B cell (primary cell): Measurements from ENCODE around the gene CACNB4.

Experiments
- EZH2 ChIP-seq: IDR thresholded peaks from 2 replicates; pipeline ENCODE4 v1.6.1; 2012; ENCODE audit warnings: borderline replicate concordance, low read depth, mild to moderate bottlenecking, moderate library complexity, low read length; ENCODE audit not compliant: insufficient read depth, poor library complexity, severe bottlenecking
- TF ChIP-seq, protein P1 (sequence below): fragments of 200-600 bp; IDR thresholded peaks from one replicate; pipeline ENCODE4 v1.8.0; 2022; ENCODE audit warnings: antibody characterized with exemption, mild to moderate bottlenecking

DNA sequence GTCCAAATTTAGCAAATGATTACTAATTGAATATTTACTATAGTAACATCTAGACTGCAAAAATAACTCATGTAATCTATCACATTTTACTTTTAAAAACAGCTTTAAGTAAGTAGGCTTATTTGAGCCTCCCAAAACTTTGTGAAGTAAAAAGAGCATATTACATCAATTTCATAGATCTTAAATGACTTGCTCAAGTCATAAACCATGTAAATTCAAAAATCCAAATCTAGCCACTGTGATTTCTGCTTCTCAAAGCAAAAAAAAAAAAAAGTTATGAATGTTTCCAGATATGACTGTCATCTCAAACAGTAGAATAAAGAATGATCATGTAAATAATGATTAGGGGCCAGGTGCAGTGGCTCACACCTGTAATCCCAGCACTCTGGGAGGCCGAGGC lies 37.5 kb downstream of the CACNB4 start:
- TF ChIP-seq, protein P1, sequence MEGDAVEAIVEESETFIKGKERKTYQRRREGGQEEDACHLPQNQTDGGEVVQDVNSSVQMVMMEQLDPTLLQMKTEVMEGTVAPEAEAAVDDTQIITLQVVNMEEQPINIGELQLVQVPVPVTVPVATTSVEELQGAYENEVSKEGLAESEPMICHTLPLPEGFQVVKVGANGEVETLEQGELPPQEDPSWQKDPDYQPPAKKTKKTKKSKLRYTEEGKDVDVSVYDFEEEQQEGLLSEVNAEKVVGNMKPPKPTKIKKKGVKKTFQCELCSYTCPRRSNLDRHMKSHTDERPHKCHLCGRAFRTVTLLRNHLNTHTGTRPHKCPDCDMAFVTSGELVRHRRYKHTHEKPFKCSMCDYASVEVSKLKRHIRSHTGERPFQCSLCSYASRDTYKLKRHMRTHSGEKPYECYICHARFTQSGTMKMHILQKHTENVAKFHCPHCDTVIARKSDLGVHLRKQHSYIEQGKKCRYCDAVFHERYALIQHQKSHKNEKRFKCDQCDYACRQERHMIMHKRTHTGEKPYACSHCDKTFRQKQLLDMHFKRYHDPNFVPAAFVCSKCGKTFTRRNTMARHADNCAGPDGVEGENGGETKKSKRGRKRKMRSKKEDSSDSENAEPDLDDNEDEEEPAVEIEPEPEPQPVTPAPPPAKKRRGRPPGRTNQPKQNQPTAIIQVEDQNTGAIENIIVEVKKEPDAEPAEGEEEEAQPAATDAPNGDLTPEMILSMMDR, result no peak
- no peak for TF ChIP-seq EZH2
